Prostate gland (tissue), 2 donors: ENCODE measurements around the gene IKZF5. TPM values are rescaled to one million over a fixed set of nuclear protein-coding genes. Genes with fewer than 3 reads are reported as not detected.

Experiments used
- DNase-seq: peaks from one replicate; pipeline ENCODE4 v3.0.0-alpha.2; 2019; ENCODE audit warnings: low spot score
- H3K27ac ChIP-seq, 2 donors: fragments of 200-600 bp; sonication (generic); 2 replicates each; pipeline ENCODE4 v1.5.1; 2017 to 2019
- H3K27me3 ChIP-seq: fragments of 200-600 bp; sonication (generic); replicated peaks from 2 replicates; pipeline ENCODE4 v1.5.1; 2019; ENCODE audit not compliant: insufficient read depth
- H3K36me3 ChIP-seq, 2 donors: fragments of 200-600 bp; sonication (generic); 1 replicate in 1 of 2; 2 replicates in 1 of 2; pipeline versions ENCODE4 v1.5.1 to v1.8.1; 2017 to 2019
- H3K4me1 ChIP-seq: fragments of 200-600 bp; sonication (generic); replicated peaks from 2 replicates; pipeline ENCODE4 v1.5.1; 2019
- H3K4me3 ChIP-seq, 2 donors: fragments of 200-600 bp; sonication (generic); 2 replicates each; pipeline ENCODE4 v1.5.1; 2017 to 2019
- H3K9me3 ChIP-seq: fragments of 200-600 bp; sonication (generic); 2 replicates; pipeline ENCODE4 v1.5.1; 2017
- CTCF ChIP-seq, 4 experiments: fragments of 200-600 bp in 2 of 4; fragments of 450-650 bp in 2 of 4; sonication (generic) in 2 of 4; IDR thresholded peaks; 1 replicate in 3 of 4; 2 replicates in 1 of 4; pipeline ENCODE4 v1.5.1; 2016 to 2019; ENCODE audit warnings: antibody characterized with exemption in 4 of 4, mild to moderate bottlenecking in 2 of 4, moderate library complexity in 2 of 4
- POLR2A ChIP-seq: fragments of 450-650 bp; IDR thresholded peaks from one replicate; pipeline ENCODE4 v1.6.1; 2016; ENCODE audit warnings: antibody characterized with exemption, mild to moderate bottlenecking
- POLR2AphosphoS5 ChIP-seq: sonication (generic); formaldehyde crosslinking; IDR thresholded peaks from one replicate; pipeline ENCODE4 v1.6.1; 2017; ENCODE audit warnings: antibody characterized with exemption
- WGBS: methylation state at CpG from one replicate; pipeline ENCODE4 v1.1.5; 2018; 5-methylcytosine and 5-hydroxymethylcytosine counted together
- intact Hi-C: fragments of 100-400 bp; cut with DNase I; formaldehyde crosslinking; loops from one replicate; pipeline ENCODE4 v1.14.2; 2022
- total RNA-seq, 2 donors: library from RNA; depleted of rRNA; stranded (reverse); fragments of >200 nt; gene quantifications; one replicate each; pipeline ENCODE4 v1.1.0, GENCODE V29; 2016

Gene IKZF5
- total RNA-seq, 2 donors from 2014 or later = 9.8 to 15.8 TPM

- Histone ChIP-seq H3K36me3 (no peaks in the 10 kb centered on the region), H3K27ac (no peak overlapping the region), H3K27me3 (no peaks in the 10 kb centered on the region), H3K4me3 (no peak overlapping the region), H3K9me3 (no peaks in the 10 kb centered on the region), H3K4me1 (no peaks in the 10 kb centered on the region)
- no peak for TF ChIP-seq CTCF (IDR thresholded peaks at IDR 0.05)
- no peak for TF ChIP-seq POLR2AphosphoS5
- TF ChIP-seq POLR2A = no peak
- WGBS = 98% methylated on average over 2 of the region's 2 CpGs
- intact Hi-C loops = no loop called here
- no peak for DNase-seq
Measured at GRCh38 chr10:122984708-122985107, 23.9 kb downstream of the IKZF5 start.

GRCh38 chr10:122983898-122984297, 24.7 kb downstream of the IKZF5 start:
- DNase-seq = no peak
- intact Hi-C loops = no loop called here
- Histone ChIP-seq H3K27me3 (no peaks in the 10 kb centered on the region), H3K4me1 (no peaks in the 10 kb centered on the region), H3K9me3 (no peaks in the 10 kb centered on the region), H3K4me3 (no peak overlapping the region), H3K36me3 (no peaks in the 10 kb centered on the region), H3K27ac (no peak overlapping the region)
- TF ChIP-seq CTCF (IDR thresholded peaks at IDR 0.05) = no peak
- TF ChIP-seq POLR2AphosphoS5 = no peak
- no peak for TF ChIP-seq POLR2A
- WGBS = 97% methylated on average over 6 of the region's 6 CpGs

GRCh38 chr10:122981066-122981464, 27.5 kb downstream of the IKZF5 start:
- DNase-seq = no peak
- no peaks in the 10 kb centered on the region for H3K4me1 ChIP-seq
- peak overlapping the region in 1 of 2 donors; percentile 92 for H3K27ac ChIP-seq
- WGBS = 14% methylated on average over 4 of the region's 4 CpGs
- H3K4me3 ChIP-seq = peak overlapping the region; percentile 75 to 76
- no peaks in the 10 kb centered on the region for H3K27me3 ChIP-seq
- H3K36me3 ChIP-seq = no peaks in the 10 kb centered on the region
- no peaks in the 10 kb centered on the region for H3K9me3 ChIP-seq
- intact Hi-C loops = no loop called here
- TF ChIP-seq CTCF (IDR thresholded peaks at IDR 0.05) = peak in 1 of 4 experiments; percentile 23
- TF ChIP-seq POLR2A = no peak

GRCh38 chr10:122980209-122981065, 28.2 kb downstream of the IKZF5 start, which contains the start of gene PSTK:
TSS of gene PSTK (plus strand) at chr10:122980401. CDS start at chr10:122980480, 79 bp downstream.
- peak within 1 kb of the TSS; percentile 92 to 94 for H3K27ac ChIP-seq
- H3K9me3 ChIP-seq = no peaks in the 10 kb centered on the region
- peak within 1 kb of the TSS; percentile 75 to 76 for H3K4me3 ChIP-seq
- 1% methylated on average over 42 of the region's 73 CpGs for WGBS
- peak; percentile 79 for DNase-seq
- no peaks in the 10 kb centered on the region for H3K4me1 ChIP-seq
- H3K36me3 ChIP-seq = no peaks in the 10 kb centered on the region
- TF ChIP-seq POLR2A = peak; percentile 35
- TF ChIP-seq POLR2AphosphoS5 = peak; percentile 84
- peak; percentile 81 to 98 (median 94) for TF ChIP-seq CTCF (IDR thresholded peaks at IDR 0.05)
- H3K27me3 ChIP-seq = no peaks in the 10 kb centered on the region
- intact Hi-C loops = loop anchor here (1.0 kb wide), 1 partner anchor 28 kb away; the partner anchor contains the start of gene IKZF5
